LHCN-M2 (cell line): Measurements from ENCODE around the gene HERC2. TPM values are rescaled to one million over a fixed set of nuclear protein-coding genes. Genes with fewer than 3 reads are reported as not detected.
"Not testable (repeated sequence)": the region's sequence is repeated elsewhere in the genome, so short reads cannot be mapped to it uniquely, and the experiment has no call there.

Experiments
- DNase-seq: peaks from one replicate; pipeline ENCODE4 v3.0.0-alpha.2; 2012; ENCODE audit warnings: low read depth
- total RNA-seq: library from RNA; depleted of rRNA; stranded (reverse); fragments of >200 nt; gene quantifications from 2 replicates; pipeline ENCODE4 v1.2.3, GENCODE V29; 2014

The HERC2 gene
- total RNA-seq, 1 experiment from 2014 or later: 37.1 TPM

DNA sequence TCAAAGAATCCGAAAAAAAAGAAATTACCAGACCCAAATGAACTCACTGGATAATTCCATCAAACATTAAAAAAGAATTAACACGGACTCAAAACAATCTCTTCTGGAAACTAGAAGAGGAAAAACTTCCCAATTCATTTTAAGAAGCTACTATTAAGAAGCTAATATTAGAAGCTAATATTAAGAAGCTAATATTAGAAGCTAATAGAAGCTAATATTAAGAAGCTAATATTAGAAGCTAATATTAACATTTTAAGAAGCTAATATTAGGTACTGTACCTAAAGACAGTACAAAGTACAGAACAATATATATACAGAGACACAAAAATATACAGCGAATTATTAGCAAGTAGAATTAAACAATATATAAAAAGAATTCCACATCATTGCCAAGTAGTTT lies 35.9 kb downstream of the HERC2 start:
- DNase-seq: no peak

DNA sequence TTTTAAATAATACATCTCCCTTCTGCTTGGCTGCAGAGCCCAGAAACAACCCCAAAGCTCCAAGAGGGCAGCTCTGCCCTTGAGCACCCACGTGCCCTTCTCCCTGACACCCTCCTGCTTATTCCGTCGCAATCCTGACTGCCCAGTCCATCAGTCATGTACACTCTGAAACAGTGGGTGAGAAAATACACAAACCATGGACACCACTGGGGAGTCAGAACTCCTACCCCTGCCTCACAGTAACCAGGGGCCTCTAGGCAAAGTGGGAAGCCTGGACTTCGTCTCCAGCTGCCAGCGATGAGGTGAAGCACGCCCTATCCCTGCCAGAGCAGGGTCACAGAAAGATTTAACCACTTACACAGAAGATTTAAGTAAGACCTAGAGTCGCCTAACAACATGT lies 40.1 kb downstream of the HERC2 start:
- DNase-seq: no peak

DNA sequence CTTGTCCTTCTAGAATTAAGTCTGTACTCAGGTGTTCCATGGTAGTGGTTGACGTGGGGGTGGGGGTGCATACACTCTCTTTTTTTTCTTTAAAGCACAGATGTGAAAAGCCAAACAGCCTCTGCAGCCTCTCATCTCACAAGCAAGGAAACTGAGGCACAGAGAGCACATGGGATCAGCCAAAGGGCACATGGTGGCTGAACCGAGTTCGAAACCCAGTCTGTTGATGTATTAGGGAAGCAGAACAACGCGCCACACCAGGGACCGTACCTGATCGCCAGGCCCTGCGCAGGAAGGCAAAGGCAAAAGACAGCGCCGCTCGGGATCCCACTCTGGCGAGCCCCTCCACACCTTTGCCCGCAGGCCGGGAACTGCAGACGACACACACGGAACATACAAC lies 47.3 kb downstream of the HERC2 start:
- DNase-seq: no peak

DNA sequence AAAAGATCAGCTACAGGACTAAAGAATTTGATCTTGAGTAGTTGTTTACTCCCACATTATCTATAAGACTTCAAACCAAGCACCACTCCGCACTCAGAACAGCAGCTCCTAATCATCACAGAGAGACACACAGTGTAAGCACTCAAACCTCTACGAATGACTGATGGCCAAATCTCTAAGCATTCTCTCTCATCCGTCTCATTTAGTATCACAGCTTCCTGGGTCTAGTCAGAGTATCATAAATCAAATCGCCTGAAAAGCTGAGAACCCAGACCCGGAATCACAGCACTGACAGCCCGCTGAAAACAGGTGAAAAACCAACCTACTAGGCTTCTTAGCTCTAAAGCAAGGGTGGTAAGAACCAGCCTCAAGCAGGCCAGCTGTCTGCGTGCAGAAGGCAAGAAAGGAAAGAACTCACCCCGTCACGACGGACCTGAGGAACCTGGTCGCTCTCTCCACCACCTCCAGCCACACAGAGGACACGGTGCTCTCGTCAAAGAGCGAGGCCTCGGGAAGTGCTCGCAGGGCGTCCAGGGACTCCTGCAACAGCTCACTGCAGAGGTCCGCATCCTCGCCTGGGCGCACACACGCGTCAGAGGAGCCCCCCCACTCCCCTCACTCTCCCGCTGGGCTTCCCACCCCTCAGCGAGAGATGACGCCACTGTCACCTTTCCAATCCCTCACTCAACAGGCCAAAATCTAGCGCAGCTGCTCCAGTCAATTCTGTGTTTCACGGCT lies 47.9 kb downstream of the HERC2 start:
- DNase-seq: no peak

DNA sequence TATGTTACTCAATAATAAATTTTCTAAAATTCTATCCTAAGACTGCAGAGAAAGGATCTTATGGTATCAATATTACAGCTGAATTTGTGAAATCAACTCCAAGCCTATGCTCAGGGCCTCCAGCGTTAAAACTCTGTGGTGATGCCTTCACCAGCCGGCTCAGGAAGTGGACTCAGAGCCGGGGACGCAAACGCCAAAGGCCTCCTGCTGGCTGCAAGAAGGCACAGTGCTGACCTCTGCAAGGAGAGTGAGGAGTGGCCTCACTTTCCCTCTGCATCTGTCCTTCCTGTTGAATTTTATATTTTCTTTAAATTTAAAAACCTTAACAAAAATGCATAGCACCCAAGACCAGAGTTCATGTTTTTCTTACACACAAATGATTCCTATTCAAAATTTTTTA lies 48.5 kb downstream of the HERC2 start:
- no peak for DNase-seq

DNA sequence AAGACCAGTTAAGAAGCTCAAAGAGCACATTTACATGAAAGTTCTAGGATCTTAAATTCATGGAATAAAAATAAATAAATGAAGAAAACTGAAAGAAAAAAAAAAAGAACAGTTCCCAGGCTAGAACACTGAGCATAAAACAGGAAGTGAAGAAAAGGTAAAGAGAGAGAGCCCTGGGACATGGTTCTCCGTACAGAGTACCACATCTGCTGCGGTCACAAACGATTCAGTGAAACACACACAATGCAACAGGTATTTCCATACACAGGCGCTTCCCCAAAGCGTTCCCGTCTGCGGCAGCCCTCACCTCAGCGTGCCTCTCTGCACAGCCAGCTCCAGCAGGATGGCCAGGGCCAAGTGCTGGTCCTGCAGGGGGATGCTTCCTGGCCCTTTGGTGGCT lies 49.4 kb downstream of the HERC2 start:
- no peak for DNase-seq

DNA sequence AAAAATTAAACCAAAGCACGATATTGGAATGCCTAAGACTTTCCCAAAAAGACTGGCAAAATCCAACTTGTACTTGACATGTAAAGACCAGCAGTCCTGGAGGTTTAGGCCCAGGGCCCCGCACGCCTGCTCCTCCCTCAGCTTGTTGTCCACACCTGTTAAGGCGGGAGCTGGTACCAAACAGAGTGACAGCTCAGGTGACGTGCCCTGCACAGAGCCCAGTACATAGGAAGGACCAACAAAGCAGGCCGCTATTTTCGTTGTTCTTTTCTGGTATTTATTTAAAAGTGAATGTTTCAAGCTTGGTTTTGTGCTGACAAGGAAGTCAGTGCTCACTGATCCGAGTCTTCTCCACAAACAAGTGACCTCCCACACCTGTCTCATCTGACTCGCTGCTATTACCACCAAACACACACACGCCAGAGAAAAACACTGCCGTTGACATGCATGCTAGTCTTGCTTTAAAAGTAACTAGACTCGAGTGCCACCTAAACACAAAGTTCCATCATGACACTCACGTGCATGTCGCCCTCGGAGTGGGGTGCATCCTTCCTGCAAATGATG lies 50.2 kb downstream of the HERC2 start:
- no peak for DNase-seq

DNA sequence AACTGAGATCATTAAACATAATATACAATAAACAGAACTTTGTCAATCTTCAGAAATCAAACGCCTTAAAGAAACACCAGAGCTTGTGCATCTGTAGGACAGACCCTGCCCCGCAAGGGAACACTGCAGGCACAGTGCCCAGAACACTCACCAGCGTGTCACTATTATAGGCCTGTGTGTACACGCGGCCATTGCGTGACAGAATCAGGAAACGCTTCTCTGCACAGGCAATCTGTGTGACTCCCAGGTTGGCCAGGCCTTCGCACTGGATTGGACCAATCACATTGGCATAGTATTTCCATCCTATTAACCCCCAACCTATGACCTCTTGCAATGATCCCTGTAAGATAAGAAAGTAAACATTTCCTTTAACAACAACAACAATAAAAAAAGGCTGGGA lies 52.9 kb downstream of the HERC2 start:
- no peak for DNase-seq

DNA sequence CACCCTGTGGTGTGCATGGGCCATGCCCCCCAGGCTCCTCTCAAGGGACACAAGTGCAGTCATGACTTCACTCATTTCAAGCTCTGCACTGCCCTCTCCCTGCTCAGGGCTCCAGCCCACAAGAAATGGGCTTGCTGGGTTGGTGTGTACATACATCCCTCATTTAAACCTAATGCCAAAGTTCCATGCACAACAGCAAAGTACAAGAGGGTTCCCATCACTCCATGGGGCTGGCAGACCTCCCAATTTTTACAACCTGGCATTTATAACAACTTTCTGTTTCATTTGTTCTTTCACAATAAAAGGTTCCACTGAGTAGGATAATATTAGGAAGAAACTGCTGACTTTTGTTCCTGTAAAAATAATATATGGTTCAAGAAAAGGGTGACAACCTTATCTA lies 54.3 kb downstream of the HERC2 start:
- DNase-seq: no peak

DNA sequence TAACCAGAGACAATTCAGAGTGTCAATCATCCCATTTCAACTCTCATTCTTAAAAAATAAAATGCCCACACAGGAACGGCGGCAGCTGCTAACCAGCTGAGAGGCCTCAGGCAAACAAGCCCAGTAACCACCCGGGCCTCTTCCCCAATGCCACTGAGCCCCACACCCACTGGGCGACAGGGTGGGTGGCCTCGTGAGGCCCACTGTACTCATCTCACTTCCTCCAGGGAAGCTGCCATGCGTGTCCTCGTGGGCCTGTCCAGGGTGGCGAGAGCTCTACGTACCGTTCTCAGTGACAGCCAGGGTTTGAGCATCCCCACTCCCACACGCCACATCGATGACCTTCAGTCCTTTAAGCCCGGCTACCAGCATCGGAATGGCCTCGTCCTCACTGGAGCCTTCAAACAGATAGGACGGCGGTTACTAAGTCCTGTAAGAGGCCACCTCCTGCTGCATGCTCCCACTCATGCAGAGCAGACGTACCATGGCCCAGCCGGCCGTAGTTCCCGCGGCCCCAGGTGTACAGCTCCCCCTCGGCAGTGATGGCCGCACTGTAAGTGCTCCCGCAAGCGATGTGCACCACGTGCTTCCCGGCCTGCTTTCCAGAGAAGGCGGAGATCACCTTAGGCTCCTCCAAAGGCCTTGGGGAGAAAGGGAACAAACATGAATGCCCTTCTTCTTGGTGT lies 56.5 kb downstream of the HERC2 start:
- no peak for DNase-seq

DNA sequence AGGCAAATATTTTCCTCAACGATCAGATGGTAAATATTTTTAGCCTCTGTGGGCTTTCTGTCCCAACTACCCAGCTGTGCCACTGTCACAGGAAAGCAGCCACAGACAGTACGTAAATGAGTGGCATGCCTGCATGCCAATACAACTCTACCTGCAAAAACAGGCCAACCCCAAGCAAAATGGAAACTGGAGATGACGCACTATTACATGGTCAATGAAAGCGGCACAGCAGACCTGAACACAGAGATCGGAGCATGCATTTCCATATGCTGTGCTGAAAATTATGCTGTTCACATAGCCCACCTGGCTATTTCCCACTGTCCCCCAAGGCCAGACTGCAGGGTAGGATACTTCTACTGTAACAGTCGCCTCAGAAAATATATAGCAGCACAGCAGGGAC lies 57.8 kb downstream of the HERC2 start:
- DNase-seq: no peak

DNA sequence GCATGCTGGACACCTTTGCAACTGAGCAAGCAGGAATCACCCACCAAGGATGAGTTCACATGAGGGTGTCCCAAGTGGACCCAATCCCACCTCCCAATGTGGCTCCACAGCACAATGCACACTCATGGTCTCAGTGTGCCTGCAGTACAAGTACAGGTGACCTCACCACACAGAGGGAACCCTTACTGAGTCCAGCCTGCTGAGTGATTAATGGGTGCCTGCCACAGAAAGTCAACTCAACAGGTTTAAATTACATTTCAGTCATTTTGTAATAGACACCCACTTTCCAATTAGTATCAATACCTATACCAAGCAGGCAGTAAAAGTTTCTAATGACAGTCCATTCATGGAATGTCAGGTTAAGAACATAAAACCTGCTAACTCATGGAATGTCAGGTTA lies 59.5 kb downstream of the HERC2 start:
- no peak for DNase-seq

DNA sequence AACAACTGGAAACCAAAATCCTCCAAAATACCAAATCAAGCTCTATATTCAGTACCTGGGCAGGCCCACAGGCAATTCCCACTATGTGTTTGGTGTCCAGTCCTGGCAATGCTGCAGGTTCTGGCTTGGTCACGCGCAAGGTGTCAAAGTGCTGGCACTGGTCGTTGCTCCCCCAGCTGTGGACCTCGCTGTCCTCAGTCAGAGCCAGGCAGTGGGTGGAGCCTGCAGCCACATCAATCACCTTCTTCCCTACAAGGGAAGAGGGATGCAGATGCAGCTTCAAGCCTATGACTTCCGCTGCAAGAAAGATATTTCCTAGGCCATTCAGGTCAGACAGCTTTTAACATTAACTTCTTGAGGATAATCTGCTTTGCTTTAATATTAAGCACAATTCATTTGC lies 61.3 kb downstream of the HERC2 start:
- DNase-seq: no peak

DNA sequence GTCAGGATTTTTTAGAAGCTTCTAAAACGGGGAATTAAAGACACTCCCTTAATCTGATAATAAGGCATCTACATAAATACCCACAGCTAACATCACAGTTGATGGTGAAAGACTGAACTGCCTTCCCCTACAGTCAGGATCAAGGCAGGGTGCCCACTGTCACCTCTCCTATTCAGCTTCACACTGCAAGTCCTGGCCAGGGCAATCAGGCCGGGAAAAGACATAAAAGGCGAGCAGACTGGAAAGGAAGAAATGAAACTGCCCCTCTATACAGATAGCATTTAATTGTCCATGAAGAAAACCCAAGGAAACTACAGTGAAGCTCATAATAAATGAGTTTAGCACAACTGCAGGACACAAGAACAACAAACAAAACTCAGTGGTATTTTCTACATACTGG lies 61.7 kb downstream of the HERC2 start:
- no peak for DNase-seq

DNA sequence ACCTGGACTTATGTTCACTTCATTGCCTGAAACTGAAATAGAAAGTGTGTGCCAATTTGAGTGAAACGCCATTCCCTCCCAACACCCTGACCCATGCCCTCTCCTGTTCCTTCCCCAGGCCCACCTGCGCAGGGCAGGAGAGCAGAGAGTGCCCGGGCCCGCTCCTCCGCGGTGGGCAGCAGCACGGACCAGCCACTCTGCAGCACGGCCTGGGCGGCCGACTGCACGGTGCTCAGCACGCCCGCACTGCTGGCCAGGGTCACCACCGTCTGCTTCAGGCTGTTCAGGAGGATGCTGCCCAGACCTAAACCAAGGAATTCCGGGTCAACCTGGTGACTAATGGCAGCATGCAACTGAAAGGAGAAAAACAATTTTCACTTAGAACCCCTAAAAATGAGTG lies 66.0 kb downstream of the HERC2 start:
- no peak for DNase-seq

DNA sequence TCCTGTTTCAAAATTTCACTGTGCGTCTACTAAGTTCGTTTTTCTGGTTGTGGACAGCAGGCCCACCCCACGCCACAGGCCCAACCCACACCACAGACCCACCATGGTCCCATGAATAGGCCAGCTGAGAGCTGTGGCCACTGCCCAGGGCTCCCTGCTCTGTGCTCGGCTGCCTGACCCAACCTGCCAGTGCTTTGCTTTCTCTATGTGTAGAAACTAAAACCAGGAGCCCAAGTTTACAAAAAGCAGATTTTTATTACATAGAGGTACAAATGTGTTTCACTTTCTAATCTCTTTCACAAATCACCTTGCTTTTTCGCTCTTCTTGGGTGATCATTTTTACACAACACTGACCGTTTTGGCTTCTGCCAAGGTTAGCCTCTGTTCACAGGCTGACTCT lies 69.1 kb downstream of the HERC2 start:
- no peak for DNase-seq

DNA sequence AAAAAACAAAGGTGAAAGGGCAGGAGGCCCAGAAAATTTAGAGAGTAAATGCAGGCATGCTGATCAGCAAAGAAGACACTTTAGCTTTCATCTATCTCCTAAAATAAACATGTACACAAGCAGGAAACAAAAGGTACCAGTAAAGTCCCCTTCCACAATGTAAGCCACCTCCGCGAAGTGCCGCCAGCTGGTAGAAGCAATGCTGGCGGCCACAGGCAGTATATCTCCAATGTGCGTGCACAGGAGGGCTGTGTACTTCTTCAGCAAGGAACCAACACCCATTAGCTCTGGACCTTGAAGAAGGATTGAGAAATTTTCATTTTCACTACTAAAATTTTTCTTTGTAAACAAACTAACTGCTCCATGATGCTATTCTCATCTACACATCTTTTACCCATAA lies 75.4 kb downstream of the HERC2 start:
- no peak for DNase-seq

DNA sequence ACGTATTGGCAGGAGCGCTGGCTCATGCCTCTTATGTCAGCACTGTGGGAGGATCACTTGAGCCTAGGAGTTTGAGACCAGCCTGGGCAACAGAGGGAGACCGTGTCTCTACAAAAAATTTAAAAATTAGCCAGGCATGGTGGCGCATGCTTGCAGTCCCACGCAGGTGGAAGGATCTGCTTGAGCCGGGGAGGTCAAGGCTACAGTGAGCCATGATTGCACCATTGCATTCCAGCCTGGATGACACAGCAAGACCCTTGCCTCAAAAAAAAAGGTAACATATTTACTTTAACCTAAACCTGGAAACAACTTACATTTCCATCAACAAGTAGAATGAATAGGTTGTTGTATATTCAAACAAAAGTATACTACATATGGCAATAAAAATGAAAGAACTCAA lies 78.1 kb downstream of the HERC2 start:
- no peak for DNase-seq

DNA sequence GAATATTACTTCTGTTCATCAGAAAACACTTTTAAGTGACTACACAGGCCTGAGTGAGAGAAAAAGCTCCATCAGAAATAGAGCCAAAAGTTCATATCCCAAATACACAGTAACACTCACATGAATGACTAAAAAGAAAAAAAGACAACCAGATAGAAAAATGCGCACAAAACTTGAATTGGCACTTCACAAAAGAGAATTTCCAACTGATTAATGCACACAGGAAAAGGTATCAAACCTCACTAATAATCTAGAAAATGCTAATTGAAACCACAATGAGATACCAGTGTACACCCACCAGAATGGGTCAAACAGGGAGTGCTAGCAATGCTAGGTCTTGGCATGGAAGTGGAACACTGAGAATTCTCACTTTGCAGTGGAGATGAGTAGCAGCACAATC lies 78.6 kb downstream of the HERC2 start:
- no peak for DNase-seq

DNA sequence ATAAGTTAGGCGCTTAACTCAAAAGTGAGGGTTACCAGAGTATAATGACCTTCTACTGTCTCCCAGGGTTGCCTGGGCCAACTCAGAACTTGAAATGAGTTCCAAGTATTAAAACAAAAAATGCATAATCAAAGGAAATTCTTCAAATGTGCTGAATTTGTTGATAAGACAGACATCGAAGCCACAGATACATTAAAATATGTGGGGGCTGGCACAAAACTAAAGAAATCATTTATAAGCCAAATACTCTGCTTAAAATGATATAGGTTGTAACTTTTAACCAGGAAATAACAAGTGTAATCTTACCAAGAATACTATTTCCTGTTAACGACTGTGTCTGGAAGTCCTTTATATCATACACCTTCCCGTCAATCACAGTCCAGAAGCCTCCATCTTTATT lies 83.7 kb downstream of the HERC2 start:
- not testable (repeated sequence) for DNase-seq

DNA sequence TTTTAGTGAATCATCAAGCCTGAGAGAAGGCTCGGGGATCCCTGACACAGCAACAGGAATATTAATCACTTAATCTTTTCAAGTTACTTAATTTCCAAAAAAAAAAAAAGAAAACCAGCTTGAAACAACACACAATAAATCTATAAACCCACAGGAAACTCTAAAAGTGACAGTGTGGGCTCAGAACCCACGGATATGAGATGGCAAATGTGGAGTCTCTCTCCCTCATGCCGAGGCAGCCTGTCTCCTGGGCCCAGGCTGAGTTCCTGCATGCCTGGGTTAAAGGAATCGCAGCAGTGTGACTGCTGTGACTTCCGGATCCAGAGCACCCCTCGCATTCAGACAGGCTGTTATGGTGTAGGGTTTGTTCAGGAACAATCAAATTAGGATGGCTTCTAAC lies 90.2 kb downstream of the HERC2 start:
- DNase-seq: not testable (repeated sequence)

DNA sequence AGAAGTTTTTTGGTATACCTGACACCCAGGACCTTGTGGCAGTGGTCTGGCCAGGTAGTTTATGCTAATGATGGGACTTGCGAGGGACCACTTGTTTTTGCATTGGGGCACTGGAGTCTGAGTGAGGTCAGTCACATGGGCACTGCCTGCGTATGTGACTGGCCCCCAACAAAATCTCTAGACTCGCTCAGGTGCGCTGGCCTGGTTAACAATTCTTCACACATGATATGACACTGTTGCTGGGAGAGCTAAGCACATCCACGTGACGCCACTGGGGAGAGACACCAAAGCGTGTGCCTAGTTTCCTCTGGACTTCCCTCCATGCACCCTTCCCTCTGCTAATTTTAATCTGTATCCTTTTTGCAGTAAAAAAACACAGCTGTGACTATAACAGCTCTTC lies 90.6 kb downstream of the HERC2 start:
- not testable (repeated sequence) for DNase-seq

DNA sequence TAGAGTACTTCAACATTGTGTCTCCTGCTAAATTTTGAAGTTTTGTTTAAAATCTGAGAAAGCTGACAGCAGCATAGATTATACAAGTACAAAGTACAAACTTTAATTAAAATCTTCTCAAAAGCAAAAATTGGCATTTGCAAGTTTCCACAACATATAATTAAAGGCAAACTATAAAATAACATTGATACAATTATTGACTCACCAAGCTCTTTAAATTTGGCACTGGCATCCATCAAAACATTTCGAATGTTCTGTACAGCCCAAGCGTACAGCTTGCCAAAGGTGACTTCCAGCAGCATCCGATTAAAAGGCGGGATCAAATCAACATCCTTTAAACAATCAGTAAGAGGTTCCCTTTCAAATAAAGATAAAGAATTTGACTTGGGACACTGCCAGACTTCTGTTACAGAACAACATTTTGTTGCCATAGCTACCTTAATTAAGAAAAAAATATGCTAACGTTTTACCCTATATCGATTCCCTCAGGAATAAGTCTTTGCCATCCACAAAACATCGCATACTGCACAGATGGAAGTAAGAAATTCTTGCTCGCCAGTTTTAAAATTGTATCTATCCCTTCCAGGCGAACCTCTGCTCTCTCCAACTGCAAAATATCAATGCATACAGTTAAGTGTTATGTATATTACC lies 92.9 kb downstream of the HERC2 start:
- DNase-seq: not testable (repeated sequence)
